H9 (cell line): ENCODE measurements around the gene CHEK1. TPM values are rescaled to one million over a fixed set of nuclear protein-coding genes. Genes with fewer than 3 reads are reported as not detected.

ENCODE experiments used
- DNase-seq: peaks from one replicate; pipeline ENCODE4 v3.0.0-alpha.2; 2017
- H2AFZ ChIP-seq: one replicate; pipeline ENCODE4 v1.6.1; 2013; ENCODE audit warnings: mild to moderate bottlenecking, low read length, control low read depth, moderate library complexity
- H2AK5ac ChIP-seq: 2 replicates; pipeline ENCODE4 v1.6.1; 2013; ENCODE audit warnings: low read length, control low read depth, mixed read lengths; ENCODE audit not compliant: insufficient read length
- H2BK120ac ChIP-seq: one replicate; pipeline ENCODE4 v1.6.1; 2013; ENCODE audit warnings: low read depth, mild to moderate bottlenecking, low read length, control low read depth, inconsistent platforms; ENCODE audit not compliant: poor library complexity, severe bottlenecking
- H2BK12ac ChIP-seq: 2 replicates; pipeline ENCODE4 v1.6.1; 2013; ENCODE audit warnings: low read length, control low read depth, mixed read lengths, low read depth; ENCODE audit not compliant: insufficient read length
- H2BK15ac ChIP-seq: 2 replicates; pipeline ENCODE4 v1.6.1; 2013; ENCODE audit warnings: low read depth, low read length, control low read depth
- H2BK20ac ChIP-seq: one replicate; pipeline ENCODE4 v1.6.1; 2013; ENCODE audit warnings: low read depth, mild to moderate bottlenecking, low read length, control low read depth, inconsistent platforms; ENCODE audit not compliant: poor library complexity, severe bottlenecking
- H2BK5ac ChIP-seq: 2 replicates; pipeline ENCODE4 v1.6.1; 2013; ENCODE audit warnings: low read length, control low read depth, mixed read lengths; ENCODE audit not compliant: insufficient read length
- H3K14ac ChIP-seq: 2 replicates; pipeline ENCODE4 v1.6.1; 2013; ENCODE audit warnings: low read length, control low read depth; ENCODE audit not compliant: insufficient read depth
- H3K18ac ChIP-seq: 2 replicates; pipeline ENCODE4 v1.6.1; 2013; ENCODE audit warnings: low read depth, mild to moderate bottlenecking, mixed read lengths, low read length, control low read depth; ENCODE audit not compliant: insufficient read length
- H3K23ac ChIP-seq: 2 replicates; pipeline ENCODE4 v1.6.1; 2013; ENCODE audit warnings: low read length, control low read depth, mixed read lengths, low read depth; ENCODE audit not compliant: insufficient read length
- H3K23me2 ChIP-seq: 2 replicates; pipeline ENCODE4 v1.6.1; 2013; ENCODE audit warnings: low read depth, mild to moderate bottlenecking, mixed read lengths, low read length, control low read depth; ENCODE audit not compliant: insufficient read length, poor library complexity, severe bottlenecking
- H3K27ac ChIP-seq: 2 replicates; pipeline ENCODE4 v1.5.1; 2013; ENCODE audit warnings: low read length, control low read depth, mixed read lengths, low read depth; ENCODE audit not compliant: insufficient read length
- H3K27me3 ChIP-seq: 2 replicates; pipeline ENCODE4 v1.6.1; 2013; ENCODE audit warnings: low read length, control low read depth, inconsistent platforms; ENCODE audit not compliant: insufficient read depth
- H3K4ac ChIP-seq: 2 replicates; pipeline ENCODE4 v1.6.1; 2013; ENCODE audit warnings: low read depth, mild to moderate bottlenecking, control low read depth, inconsistent platforms, low read length, moderate library complexity
- H3K4me1 ChIP-seq: 2 replicates; pipeline ENCODE4 v1.6.1; 2013; ENCODE audit warnings: low read length, control low read depth, inconsistent platforms; ENCODE audit not compliant: insufficient read depth
- H3K4me2 ChIP-seq: 2 replicates; pipeline ENCODE4 v1.6.1; 2013; ENCODE audit warnings: low read length, control low read depth, mixed read lengths; ENCODE audit not compliant: insufficient read length, insufficient read depth
- H3K56ac ChIP-seq: 2 replicates; pipeline ENCODE4 v1.6.1; 2013; ENCODE audit warnings: low read depth, mild to moderate bottlenecking, mixed read lengths, low read length, control low read depth; ENCODE audit not compliant: insufficient read length
- H3K79me1 ChIP-seq: 2 replicates; pipeline ENCODE4 v1.6.1; 2013; ENCODE audit warnings: low read depth, mild to moderate bottlenecking, moderate library complexity, low read length, control low read depth, inconsistent platforms; ENCODE audit not compliant: insufficient read depth, poor library complexity, severe bottlenecking
- H3K79me2 ChIP-seq: 2 replicates; pipeline ENCODE4 v1.6.1; 2013; ENCODE audit warnings: low read length, control low read depth, inconsistent platforms; ENCODE audit not compliant: insufficient read depth
- H3K9ac ChIP-seq: 2 replicates; pipeline ENCODE4 v1.6.1; 2013; ENCODE audit warnings: low read length, control low read depth, mixed read lengths; ENCODE audit not compliant: insufficient read length; ENCODE audit errors: extremely low read depth
- H3K9me3 ChIP-seq: one replicate; pipeline ENCODE4 v1.6.1; 2013; ENCODE audit warnings: low read depth, low read length, inconsistent platforms; ENCODE audit not compliant: control insufficient read depth
- H3T11ph ChIP-seq: one replicate; pipeline ENCODE4 v1.6.1; 2013; ENCODE audit warnings: mild to moderate bottlenecking, low read length, control low read depth, inconsistent platforms
- H4K20me1 ChIP-seq: one replicate; pipeline ENCODE4 v1.6.1; 2013; ENCODE audit not compliant: control insufficient read depth, insufficient read length, insufficient read depth
- H4K5ac ChIP-seq: 2 replicates; pipeline ENCODE4 v1.6.1; 2013; ENCODE audit warnings: low read depth, mild to moderate bottlenecking, mixed read lengths, low read length, control low read depth; ENCODE audit not compliant: insufficient read length
- H4K8ac ChIP-seq: replicated peaks from 2 replicates; pipeline ENCODE4 v1.6.1; 2013; ENCODE audit warnings: low read length, control low read depth, mixed read lengths, low read depth; ENCODE audit not compliant: insufficient read length
- H4K91ac ChIP-seq: 2 replicates; pipeline ENCODE4 v1.6.1; 2013; ENCODE audit warnings: low read depth, mild to moderate bottlenecking, moderate library complexity, mixed read lengths, low read length, control low read depth; ENCODE audit not compliant: insufficient read length
- H3K27ac Mint-ChIP-seq, 3 experiments: 2 replicates in 2 of 3; 3 replicates in 1 of 3; pipeline ENCODE4 v1.8.0; 2020 to 2021; ENCODE audit warnings: mixed read lengths in 3 of 3, mild to moderate bottlenecking in 1 of 3, moderate library complexity in 1 of 3
- H3K27me3 Mint-ChIP-seq: 2 replicates; pipeline ENCODE4 v1.8.0; 2021; ENCODE audit warnings: low read depth, mild to moderate bottlenecking, moderate library complexity, mixed read lengths
- H3K36me3 Mint-ChIP-seq, 3 experiments: 2 replicates in 2 of 3; 3 replicates in 1 of 3; pipeline ENCODE4 v1.8.0; 2020 to 2021; ENCODE audit warnings: low read depth in 3 of 3, mixed read lengths in 3 of 3; ENCODE audit not compliant: insufficient read depth in 1 of 3
- H3K4me1 Mint-ChIP-seq, 2 experiments: 2 replicates each; pipeline ENCODE4 v1.8.0; 2020; ENCODE audit warnings: mixed read lengths in 2 of 2
- H3K4me3 Mint-ChIP-seq, 2 experiments: 2 replicates in 1 of 2; 3 replicates in 1 of 2; pipeline ENCODE4 v1.8.0; 2020 to 2021; ENCODE audit warnings: mild to moderate bottlenecking in 2 of 2, mixed read lengths in 2 of 2, moderate library complexity in 1 of 2
- H3K9me3 Mint-ChIP-seq, 2 experiments: 2 replicates in 1 of 2; 3 replicates in 1 of 2; pipeline ENCODE4 v1.8.0; 2020; ENCODE audit warnings: mild to moderate bottlenecking in 2 of 2, mixed read lengths in 2 of 2, moderate library complexity in 1 of 2
- WGBS: extraction: QIAGEN DNeasy Blood & Tissue Kit; methylation state at CpG from one replicate; pipeline ENCODE4 v1.1.7; 2013; ENCODE audit warnings: missing lambda C conversion rate, low lambda C conversion rate, mixed read lengths; ENCODE audit not compliant: insufficient read length; ENCODE audit errors: extremely low coverage; 5-methylcytosine and 5-hydroxymethylcytosine counted together
- total RNA-seq: library from RNA; stranded (reverse); gene quantifications from 2 replicates; pipeline ENCODE4 v1.2.1, GENCODE V29; 2021
- TF ChIP-seq, protein P1 (sequence below): fragments of 200-600 bp; sonication (generic); conservative IDR thresholded peaks from 3 replicates; pipeline ENCODE4 v1.8.0; 2021; ENCODE audit warnings: antibody characterized with exemption, mild to moderate bottlenecking

Gene CHEK1
- total RNA-seq, 1 experiment from 2014 or later: 126 TPM

GRCh38 chr11:125579811-125580210 lies 45.2 kb upstream of the CHEK1 start:
- Histone ChIP-seq H3K14ac (no peak overlapping the region), H3K79me2 (no peaks in the 10 kb centered on the region), H3K9me3 (no peaks in the 10 kb centered on the region), H4K91ac (no peak overlapping the region), H3K56ac (no peak overlapping the region), H2BK120ac (no peak overlapping the region), H2BK12ac (no peak overlapping the region), H3K79me1 (no peaks in the 10 kb centered on the region), H3K27ac (no peak overlapping the region), H2AK5ac (no peak overlapping the region), H3K4me1 (no peaks in the 10 kb centered on the region), H2BK20ac (no peak overlapping the region), H3K23ac (no peak overlapping the region), H4K20me1 (no peaks in the 10 kb centered on the region), H3K18ac (no peak overlapping the region), H3T11ph (no peak overlapping the region), H2AFZ (no peak overlapping the region), H3K9ac (no peak overlapping the region), H3K27me3 (no peaks in the 10 kb centered on the region), H2BK5ac (no peak overlapping the region), H2BK15ac (no peak overlapping the region), H3K4me2 (no peak overlapping the region), H3K4ac (no peak overlapping the region), H4K5ac (no peak overlapping the region), H3K23me2 (no peaks in the 10 kb centered on the region), H4K8ac (no peak overlapping the region)
- no peaks in the 10 kb centered on the region for H3K27me3 Mint-ChIP-seq
- H3K9me3 Mint-ChIP-seq: no peaks in the 10 kb centered on the region
- no peak overlapping the region for H3K4me3 Mint-ChIP-seq
- peaks cover 41 to 83% (median 83%) of the 10 kb centered on the region in 3 experiments; a peak in 6 of 7 replicates for H3K36me3 Mint-ChIP-seq
- no peak for DNase-seq
- WGBS: no CpG with 5 or more reads among the region's 5 CpGs
- no peaks in the 10 kb centered on the region for H3K4me1 Mint-ChIP-seq
- H3K27ac Mint-ChIP-seq: no peak overlapping the region; a peak in 1 of 7 replicates
- TF ChIP-seq, protein P1, sequence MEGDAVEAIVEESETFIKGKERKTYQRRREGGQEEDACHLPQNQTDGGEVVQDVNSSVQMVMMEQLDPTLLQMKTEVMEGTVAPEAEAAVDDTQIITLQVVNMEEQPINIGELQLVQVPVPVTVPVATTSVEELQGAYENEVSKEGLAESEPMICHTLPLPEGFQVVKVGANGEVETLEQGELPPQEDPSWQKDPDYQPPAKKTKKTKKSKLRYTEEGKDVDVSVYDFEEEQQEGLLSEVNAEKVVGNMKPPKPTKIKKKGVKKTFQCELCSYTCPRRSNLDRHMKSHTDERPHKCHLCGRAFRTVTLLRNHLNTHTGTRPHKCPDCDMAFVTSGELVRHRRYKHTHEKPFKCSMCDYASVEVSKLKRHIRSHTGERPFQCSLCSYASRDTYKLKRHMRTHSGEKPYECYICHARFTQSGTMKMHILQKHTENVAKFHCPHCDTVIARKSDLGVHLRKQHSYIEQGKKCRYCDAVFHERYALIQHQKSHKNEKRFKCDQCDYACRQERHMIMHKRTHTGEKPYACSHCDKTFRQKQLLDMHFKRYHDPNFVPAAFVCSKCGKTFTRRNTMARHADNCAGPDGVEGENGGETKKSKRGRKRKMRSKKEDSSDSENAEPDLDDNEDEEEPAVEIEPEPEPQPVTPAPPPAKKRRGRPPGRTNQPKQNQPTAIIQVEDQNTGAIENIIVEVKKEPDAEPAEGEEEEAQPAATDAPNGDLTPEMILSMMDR: no peak
